ENCODE data around the gene BCAS4. TPM values are rescaled to one million over a fixed set of nuclear protein-coding genes. Genes with fewer than 3 reads are reported as not detected.

The BCAS4 gene
- total RNA-seq, 1 donor from 2014 or later: 1.6 TPM

DNA sequence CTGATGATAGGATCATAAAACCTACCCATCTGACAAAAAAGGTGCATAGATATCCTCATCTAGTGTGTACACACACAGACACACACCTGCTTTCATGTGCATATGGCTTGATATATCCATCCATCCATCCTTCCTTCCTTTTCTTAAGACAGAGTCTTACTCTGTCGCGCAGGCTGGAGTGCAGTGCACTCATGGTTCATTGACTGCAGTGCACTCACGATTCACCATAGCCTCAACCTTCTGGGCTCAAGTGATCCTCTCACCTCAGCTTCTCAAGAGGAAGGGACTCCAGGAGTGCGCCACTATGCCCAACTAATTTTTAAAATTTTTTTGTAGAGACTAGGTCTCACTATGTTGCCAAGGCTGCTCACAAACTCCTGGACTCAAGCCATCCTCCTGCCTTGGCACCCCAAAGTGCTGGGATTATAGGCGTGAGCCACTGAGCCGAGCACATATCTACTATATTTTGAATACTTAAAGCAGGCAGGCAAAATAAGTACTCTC lies 109.3 kb downstream of the BCAS4 start:
- no peak for DNase-seq (ENCODE audit: low read depth, low spot score)

DNA sequence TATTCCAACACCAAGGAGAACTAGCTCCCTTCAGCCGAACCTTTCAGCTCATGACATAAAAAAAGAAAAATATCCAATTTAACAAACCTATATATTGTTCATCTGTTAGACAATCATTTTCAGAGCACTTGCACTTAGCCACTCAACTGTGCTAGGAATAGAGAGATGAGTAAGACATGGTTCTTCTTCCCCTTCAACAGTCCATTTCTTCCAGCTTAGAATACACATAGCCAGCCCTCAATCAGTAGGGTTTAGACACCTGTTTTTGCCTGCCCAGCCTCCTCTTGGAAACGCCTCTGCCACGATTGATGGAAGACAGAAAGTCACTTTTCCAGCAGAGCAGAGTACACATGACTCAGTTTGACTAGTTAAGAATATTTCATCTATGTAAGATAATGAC lies 114.6 kb downstream of the BCAS4 start:
- no peak for DNase-seq (ENCODE audit: low read depth, low spot score)

DNA sequence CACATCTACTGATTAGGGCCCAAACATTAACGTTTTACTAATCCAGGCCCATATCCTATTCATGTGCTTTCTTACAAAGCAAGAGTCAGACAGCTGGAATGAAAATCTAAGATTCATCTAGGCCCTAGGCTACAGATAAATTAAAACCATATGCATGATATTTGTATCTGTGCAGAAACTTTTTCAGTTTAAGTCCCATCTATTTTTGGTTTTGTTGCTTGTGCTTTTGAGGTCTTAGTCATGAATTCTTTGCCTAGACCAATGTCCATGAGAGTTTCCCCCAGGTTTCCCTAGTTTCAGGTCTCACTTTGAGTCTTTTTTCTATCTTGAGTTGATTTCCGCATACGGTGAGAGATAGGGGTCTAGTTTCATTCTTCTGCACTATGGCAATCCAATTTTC lies 116.2 kb downstream of the BCAS4 start:
- DNase-seq (ENCODE audit: low read depth, low spot score): no peak

DNA sequence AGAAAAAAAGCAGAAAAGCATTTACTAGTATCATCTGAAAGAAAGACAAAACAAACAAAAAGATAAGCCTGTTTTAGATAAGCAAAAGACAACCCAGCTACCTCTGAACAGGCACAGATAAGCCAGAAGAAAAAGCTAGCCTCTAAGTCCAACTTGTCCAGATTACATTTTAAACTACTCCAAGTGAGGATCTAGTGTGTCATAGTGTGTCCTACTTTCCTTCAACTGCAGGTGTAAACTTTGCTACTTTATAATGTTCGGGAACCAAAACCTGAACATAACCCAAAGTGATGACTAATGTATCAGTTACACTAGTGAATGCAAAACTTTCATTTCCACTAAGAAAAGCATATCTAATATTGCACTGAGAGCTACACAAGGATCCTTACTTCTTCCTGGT lies 116.9 kb downstream of the BCAS4 start:
- no peak for DNase-seq (ENCODE audit: low read depth, low spot score)

DNA sequence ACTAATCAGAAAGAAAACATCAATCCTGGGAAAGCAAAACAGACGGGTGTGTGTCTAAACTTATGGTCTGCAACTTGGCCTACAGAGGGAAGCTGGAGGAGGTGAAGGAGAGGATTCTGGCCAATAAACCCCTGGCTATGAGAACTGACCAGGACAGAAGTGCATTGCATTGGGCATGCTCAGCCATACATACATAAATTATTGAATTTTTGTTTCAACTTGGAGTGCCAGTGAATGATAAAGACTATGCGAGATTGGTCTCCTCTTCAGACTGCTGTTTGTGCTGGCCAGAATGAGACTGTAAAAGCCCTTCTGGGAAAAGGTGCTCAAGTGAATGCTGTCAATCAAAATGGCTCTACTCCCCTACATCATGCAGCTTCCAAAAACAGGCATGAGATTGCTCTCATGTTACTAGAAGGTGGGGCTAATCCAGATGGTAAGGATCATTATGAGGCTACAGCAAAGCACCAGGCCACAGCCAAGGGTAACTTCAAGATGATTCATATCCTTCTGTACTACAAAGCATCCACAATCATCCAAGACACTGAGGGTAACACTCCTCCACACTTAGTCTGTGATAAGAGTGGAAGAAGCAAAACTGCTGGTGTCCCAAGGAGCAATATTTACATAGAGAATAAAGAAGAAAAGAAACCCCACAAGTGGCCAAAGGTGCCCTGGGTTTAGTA lies 119.0 kb downstream of the BCAS4 start:
- peak; percentile 33 for DNase-seq (ENCODE audit: low read depth, low spot score)

DNA sequence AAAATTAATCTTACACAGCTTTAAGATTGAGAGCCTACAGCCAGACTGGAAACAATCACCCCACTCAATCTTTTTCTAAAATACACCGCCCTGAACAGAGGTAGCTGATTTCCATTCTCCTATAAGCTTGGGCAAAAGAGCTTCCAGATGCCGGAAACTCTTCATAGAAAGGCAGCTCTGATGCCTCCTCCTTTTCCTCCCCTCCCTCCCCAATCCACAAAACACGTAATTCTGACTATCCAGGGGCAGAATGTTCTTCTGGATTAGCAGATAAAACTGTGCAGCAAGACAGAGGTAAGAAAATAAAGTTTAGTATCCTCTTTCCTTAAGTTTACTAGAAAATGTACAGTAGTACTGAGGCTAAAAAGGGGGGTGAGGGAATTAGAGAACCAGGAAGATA lies 120.6 kb downstream of the BCAS4 start:
- DNase-seq (ENCODE audit: low read depth, low spot score): no peak

DNA sequence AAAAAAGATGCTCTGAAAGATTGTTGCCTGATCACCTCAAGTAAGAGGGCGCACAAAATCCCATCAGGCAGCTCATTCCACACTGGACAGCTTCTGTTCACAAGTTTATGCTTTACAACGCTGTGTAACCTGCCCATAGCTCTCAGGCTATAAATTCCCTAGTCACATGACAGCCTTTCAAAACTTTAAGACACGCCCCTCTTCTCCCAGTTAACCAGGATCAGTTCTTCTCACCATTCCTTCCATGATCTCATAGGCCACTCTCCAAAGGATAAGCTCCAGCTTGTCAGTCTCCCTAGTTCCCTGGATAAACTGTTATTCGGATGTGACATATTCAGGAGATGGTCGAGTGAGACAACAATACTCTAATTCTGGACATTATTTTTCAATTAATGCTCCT lies 121.4 kb downstream of the BCAS4 start:
- DNase-seq (ENCODE audit: low read depth, low spot score): no peak

DNA sequence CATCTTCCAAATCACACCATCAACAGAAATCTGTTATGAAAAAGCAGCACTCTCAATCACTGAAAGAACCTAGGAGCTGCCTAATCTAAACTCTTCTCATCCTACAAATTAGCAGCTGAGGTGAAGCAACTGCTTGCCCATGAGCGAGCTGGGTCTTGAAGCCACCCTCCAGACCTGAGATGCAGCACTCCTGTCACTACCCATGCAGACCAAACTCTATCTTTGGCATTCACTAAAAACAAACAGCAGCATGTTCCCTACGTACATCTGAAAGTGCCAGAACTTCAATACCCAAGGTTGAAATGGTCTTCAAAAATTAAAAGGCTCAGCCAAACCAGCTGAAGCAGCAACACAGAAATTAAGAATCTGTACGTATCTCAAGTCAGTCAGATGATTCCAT lies 122.1 kb downstream of the BCAS4 start:
- no peak for DNase-seq (ENCODE audit: low read depth, low spot score)

DNA sequence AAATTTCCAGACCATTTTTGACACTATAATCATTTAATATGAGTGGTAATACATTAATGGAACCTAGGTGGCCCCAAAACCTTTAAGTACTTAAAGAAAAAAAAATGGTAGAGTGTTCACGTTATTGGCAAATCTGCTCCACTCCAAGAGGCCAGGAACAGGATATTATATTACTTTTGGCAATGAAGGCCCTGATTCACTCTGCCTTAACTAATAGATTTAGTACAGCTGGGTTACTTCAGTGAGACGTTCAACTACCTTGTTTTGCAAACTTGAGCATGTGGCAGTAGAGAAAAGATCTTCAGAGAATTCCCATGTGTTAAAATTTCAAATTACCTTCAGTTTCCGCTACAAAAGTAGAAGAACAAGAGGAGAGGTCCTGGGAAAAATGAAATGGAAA lies 123.5 kb downstream of the BCAS4 start:
- no peak for DNase-seq (ENCODE audit: low read depth, low spot score)

DNA sequence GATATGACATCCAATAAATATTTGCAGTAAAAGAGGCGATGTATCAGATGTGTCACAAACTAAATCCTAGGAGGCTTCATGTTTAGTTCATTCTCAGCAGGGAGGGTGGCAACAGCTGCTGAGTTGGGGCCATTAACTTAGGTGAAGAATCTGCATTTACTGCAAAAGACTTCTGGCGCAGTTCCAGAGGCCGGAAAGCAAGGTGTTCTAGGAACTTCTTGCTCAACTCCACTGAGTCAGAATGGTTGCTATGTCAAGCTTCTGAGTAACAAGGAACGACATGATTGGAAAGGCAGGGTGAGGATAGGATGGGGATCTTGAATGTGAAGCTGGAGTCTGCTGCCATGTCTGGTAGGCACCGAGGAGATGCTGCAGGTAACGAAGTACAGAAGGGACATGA lies 124.7 kb downstream of the BCAS4 start:
- no peak for DNase-seq (ENCODE audit: low read depth, low spot score)

DNA sequence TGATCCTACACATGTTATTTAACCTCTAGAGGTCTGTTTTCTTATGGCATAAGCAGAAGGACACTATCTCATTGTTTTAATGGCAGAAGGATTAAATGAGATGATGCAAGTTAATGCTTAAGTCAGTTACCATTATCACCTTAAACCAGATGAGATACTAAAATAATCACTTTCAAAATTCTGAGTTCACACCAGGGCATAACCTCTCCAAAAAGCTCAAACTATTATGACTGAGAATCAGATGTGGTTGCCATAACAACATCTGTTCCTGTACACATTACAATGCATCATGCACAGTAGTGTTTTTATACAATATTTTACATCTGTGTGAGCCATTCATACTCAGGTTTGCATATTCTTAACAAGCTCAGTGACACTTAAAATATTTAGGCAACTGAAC lies 126.1 kb downstream of the BCAS4 start:
- no peak for DNase-seq (ENCODE audit: low read depth, low spot score)

DNA sequence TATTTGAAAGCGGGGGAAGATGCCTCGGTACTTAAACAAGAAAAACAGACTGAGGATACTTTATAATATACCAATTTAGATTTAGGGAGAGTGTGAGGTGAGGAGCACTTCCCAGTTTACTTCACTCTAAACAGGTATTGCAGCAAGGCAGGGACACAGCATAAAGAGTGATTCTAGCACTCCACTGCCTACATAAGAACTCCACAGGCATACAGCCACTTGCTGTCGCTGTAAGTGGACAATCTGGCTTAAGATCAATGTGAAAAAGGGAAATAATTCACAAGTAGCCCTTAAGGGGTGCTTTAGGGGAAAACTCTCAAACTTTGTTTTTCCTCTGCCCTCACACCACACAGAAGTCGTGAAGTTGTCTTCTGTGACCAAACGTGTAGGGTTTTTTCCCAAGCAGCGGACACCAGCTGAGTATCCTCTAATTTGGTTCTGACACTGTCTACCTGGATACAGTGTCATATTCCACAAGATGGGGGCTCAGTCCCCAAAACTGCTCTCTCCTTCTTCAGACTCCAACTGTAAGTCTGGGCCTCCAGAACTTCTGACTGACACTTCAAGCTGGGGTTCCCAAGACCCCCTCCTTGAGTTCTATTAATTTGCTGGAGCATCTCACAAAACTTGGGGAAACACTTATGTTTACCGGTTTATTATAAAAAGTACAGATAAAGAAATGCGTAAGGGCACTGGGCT lies 127.1 kb downstream of the BCAS4 start:
- no peak for DNase-seq (ENCODE audit: low read depth, low spot score)

DNA sequence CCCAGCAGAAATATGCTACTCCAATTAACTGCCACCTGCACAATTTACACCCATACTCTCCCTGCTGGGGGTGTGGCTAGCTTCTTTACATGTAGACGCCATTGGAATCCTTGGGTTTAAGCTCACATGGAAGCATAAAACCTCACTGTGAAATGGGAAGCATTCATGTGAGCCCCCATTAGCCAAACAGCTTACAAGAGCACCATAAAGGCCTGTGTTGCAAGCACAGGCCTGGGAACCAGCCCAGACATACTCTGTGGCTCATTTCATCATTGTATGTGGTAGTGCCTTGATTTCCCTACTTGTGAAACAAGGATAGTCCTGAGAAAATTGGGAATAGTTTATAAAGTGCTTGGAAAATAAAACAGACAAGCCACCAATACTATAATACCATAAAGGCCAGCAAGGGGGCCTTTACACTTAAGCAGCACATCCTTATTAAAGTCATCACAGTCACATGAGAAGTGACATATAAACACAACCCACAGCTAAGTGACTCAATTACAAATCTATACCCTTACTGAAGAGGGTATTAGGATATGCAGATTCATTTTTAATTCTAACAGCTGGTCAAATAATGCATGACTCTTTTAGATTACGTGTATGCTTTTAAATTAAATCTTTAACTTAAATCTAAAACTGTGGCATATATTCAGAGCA lies 129.5 kb downstream of the BCAS4 start:
- DNase-seq (ENCODE audit: low read depth, low spot score): no peak

DNA sequence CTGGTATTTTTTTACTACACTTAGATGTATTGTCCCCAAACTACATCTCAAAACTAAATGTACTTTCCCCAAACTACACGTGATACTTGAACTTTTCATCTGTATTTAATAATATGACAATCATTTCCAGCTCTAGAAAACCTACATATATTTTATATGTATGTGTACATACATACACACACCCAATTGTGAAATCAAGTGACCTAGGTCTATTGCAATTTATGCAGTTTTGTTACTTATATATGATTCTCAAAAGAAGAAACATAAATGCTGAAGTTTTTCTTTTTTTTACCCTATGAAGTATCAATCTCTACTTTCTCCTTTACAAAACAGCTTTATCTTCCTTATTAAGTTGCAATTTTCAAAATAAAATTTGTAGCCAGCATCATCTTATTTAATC lies 131.7 kb downstream of the BCAS4 start:
- DNase-seq (ENCODE audit: low read depth, low spot score): no peak

Other genes with a start within 250 kb of the BCAS4 start
- under 0.01 TPM in 1 of 2 replicates, not detected in the other for gene RIPOR3, start 103.5 kb upstream of the BCAS4 start, total RNA-seq
- gene PARD6B, start 63.5 kb upstream of the BCAS4 start, total RNA-seq: 0.13 and 0.14 TPM in 2 replicates
- 29.3 and 30.8 TPM in 2 replicates for gene ADNP, start 136.4 kb downstream of the BCAS4 start, total RNA-seq
- 64.8 and 66.5 TPM in 2 replicates for gene DPM1, start 163.5 kb downstream of the BCAS4 start, total RNA-seq
- gene MOCS3, start 163.8 kb downstream of the BCAS4 start, total RNA-seq: 8.7 and 9.5 TPM in 2 replicates
- gene KCNG1, start 228.0 kb downstream of the BCAS4 start, total RNA-seq: 0.40 and 1.3 TPM in 2 replicates

Data from pulmonary artery endothelial cell (primary cell).